Measurements from ENCODE around the gene ACSS1. TPM values are rescaled to one million over a fixed set of nuclear protein-coding genes. Genes with fewer than 3 reads are reported as not detected.

ACSS1 gene
- total RNA-seq, 2 experiments from 2014 or later: 44.4 TPM

- no peak overlapping the region for H3K27ac Mint-ChIP-seq
- H3K4me3 Mint-ChIP-seq: no peak overlapping the region
- peak; percentile 32 for DNase-seq
- ATAC-seq: no peak
- CTCF ChIA-PET: no interaction called here
- no peaks in the 10 kb centered on the region for H3K4me1 Mint-ChIP-seq
- H3K36me3 Mint-ChIP-seq: no peaks in the 10 kb centered on the region
- peaks cover 62% of the 10 kb centered on the region for H3K27me3 Mint-ChIP-seq
- H3K9me3 Mint-ChIP-seq (ENCODE audit: low read depth): no peaks in the 10 kb centered on the region
Measured at GRCh38 chr20:25071734-25072133, 13.8 kb upstream of the ACSS1 start.

DNA sequence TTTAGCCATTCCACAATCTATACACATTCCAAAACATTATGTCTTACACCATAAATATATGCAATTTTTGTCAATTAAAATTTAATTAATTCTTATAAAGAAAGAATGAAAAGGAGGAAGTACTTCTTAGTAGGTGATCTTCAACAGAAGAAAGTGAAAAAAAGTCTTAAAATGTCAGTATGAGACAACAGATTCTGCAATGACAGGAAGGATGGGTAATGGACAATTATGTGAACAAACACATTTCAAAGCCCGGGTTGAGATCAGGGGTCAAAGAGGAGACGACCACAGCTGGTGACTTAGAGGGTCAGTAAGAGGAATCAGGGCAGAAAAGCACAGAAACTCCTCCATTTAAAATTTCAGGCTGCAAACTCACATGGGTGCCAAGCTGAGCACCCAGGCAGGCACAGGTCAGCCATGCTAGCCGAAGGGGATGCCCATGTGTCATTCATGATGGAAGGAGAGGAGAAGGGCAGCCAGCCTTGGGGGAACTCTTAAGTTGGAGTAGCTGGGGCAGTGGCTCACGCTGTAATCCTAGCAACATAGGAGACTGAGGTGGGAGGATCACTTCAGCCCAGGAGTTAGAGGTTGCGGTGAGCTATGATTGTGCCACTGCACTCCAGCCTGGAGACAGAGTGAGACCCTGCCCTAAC is 13.0 kb upstream of the ACSS1 start:
- Mint-ChIP-seq H3K4me3 (no peak overlapping the region), H3K4me1 (peaks cover 1% of the 10 kb centered on the region), H3K27ac (no peak overlapping the region), H3K9me3 (ENCODE audit: low read depth) (no peaks in the 10 kb centered on the region), H3K27me3 (peaks cover 57% of the 10 kb centered on the region), H3K36me3 (no peaks in the 10 kb centered on the region)
- ATAC-seq (no peak), DNase-seq (peak; percentile 18)
- CTCF ChIA-PET: no interaction called here

GRCh38 chr20:25067102-25067987 is 9.4 kb upstream of the ACSS1 start:
- Mint-ChIP-seq H3K36me3 (no peaks in the 10 kb centered on the region), H3K4me3 (no peak overlapping the region), H3K27ac (no peak overlapping the region), H3K9me3 (ENCODE audit: low read depth) (no peaks in the 10 kb centered on the region), H3K27me3 (peaks cover 34% of the 10 kb centered on the region), H3K4me1 (peaks cover 5% of the 10 kb centered on the region)
- DNase-seq (no peak), ATAC-seq (no peak)
- CTCF ChIA-PET: interaction anchor here (11.9 kb wide), 1 partner anchor 73 kb away, joined by 128 read pairs; the partner anchor contains the start of gene APMAP

- H3K27me3 Mint-ChIP-seq: peaks cover 24% of the 10 kb centered on the region
- DNase-seq: no peak
- no peak overlapping the region for H3K4me3 Mint-ChIP-seq
- CTCF ChIA-PET: interaction anchor here (0.8 to 11.9 kb wide), 4 partner anchors 12 to 112 kb away, joined by 3 to 128 read pairs (median 4); partner anchors contain the start of gene APMAP
- H3K36me3 Mint-ChIP-seq: no peaks in the 10 kb centered on the region
- peaks cover 5% of the 10 kb centered on the region for H3K4me1 Mint-ChIP-seq
- no peak for ATAC-seq
- no peak overlapping the region for H3K27ac Mint-ChIP-seq
- no peaks in the 10 kb centered on the region for H3K9me3 Mint-ChIP-seq (ENCODE audit: low read depth)
Measured at GRCh38 chr20:25066386-25066785, 8.4 kb upstream of the ACSS1 start.

DNA sequence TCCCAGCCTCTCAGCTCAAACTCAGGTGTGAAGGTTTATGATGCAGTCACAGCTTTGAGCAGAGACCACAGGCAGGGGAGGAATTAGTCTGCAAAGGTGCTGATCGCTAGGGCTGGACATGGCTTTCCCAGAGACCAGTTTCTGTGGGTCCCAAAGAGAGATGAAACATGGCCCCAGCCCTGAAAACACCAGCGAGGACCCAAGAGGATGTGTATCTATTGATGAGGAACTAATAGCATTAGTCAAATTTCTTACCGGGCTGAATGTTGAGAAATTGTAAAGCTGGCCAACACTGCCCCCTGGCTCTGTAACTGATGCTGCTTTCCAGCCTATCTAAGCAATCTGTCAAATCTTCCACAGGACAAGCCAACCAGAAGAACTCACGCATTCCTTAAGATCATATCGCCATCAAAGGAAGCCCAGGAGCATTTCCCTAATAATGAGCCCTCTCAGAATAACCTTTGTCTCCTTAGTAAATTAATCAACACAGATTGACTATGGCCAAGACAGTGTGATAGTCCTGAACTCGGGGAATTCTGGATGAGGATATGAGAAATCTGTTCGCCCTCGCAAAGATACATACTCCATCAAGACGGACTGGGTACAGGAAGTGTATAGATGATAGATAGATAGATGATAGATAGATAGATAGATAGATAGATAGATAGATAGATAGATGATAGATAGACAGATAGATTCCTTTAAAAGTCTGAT is 7.8 kb upstream of the ACSS1 start:
- ATAC-seq: peak; percentile 82
- Mint-ChIP-seq H3K4me1 (peaks cover 5% of the 10 kb centered on the region), H3K27me3 (peaks cover 20% of the 10 kb centered on the region), H3K9me3 (ENCODE audit: low read depth) (no peaks in the 10 kb centered on the region), H3K27ac (no peak overlapping the region), H3K36me3 (no peaks in the 10 kb centered on the region), H3K4me3 (no peak overlapping the region)
- DNase-seq: peak; percentile 76
- CTCF ChIA-PET: interaction anchor here (0.6 to 11.9 kb wide), 12 partner anchors 11 to 134 kb away, joined by 3 to 128 read pairs (median 4); partner anchors contain the start of gene APMAP

DNA sequence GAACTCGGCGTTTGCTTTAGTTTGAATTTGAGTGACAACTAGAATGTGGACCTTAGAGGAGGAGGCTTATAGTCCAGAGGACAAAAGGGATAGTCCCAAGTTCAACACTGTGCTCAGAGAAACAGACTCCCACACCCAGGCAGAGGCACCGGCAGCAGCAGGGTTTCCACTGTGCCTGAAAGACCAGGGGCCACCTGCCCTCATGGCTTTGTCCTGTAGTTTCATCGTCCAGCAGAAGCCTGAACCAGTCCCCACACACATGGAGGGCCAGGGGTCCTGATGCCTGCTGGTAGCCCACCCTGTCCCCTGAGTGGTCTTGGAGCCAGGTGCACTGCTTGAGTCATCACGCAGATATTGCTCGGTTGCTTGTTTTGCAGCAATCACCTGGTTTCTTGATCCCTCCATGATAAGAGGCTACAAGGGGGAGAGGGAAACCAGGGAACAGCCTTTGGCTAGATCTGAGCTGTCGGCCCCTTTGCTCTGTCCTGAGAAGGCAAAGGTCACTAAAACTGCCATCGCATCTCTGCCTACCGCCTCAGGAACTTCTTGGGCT is 7.2 kb upstream of the ACSS1 start:
- H3K36me3 Mint-ChIP-seq: no peaks in the 10 kb centered on the region
- H3K9me3 Mint-ChIP-seq (ENCODE audit: low read depth): no peaks in the 10 kb centered on the region
- CTCF ChIA-PET: interaction anchor here (0.6 to 11.9 kb wide), 12 partner anchors 11 to 134 kb away, joined by 3 to 128 read pairs (median 4); partner anchors contain the start of gene APMAP
- DNase-seq (no peak), ATAC-seq (no peak)
- peaks cover 5% of the 10 kb centered on the region for H3K4me1 Mint-ChIP-seq
- H3K4me3 Mint-ChIP-seq: no peak overlapping the region
- H3K27me3 Mint-ChIP-seq: peaks cover 18% of the 10 kb centered on the region
- H3K27ac Mint-ChIP-seq: no peak overlapping the region

- Mint-ChIP-seq H3K36me3 (no peaks in the 10 kb centered on the region), H3K4me1 (peaks cover 5% of the 10 kb centered on the region), H3K27me3 (peaks cover 13% of the 10 kb centered on the region), H3K4me3 (no peak overlapping the region), H3K9me3 (ENCODE audit: low read depth) (no peaks in the 10 kb centered on the region), H3K27ac (no peak overlapping the region)
- ATAC-seq: no peak
- CTCF ChIA-PET: interaction anchor here (0.6 to 11.9 kb wide), 6 partner anchors 19 to 133 kb away, joined by 3 to 128 read pairs (median 6); partner anchors contain the start of gene APMAP
- DNase-seq: no peak
Measured at GRCh38 chr20:25064561-25065071, 6.7 kb upstream of the ACSS1 start.

- Mint-ChIP-seq H3K27me3 (peaks cover 6% of the 10 kb centered on the region), H3K4me3 (no peak overlapping the region), H3K36me3 (no peaks in the 10 kb centered on the region), H3K4me1 (peaks cover 8% of the 10 kb centered on the region), H3K27ac (no peak overlapping the region), H3K9me3 (ENCODE audit: low read depth) (no peaks in the 10 kb centered on the region)
- ATAC-seq (no peak), DNase-seq (no peak)
- CTCF ChIA-PET: interaction anchor here (0.6 to 11.9 kb wide), 5 partner anchors 19 to 133 kb away, joined by 3 to 128 read pairs (median 6); partner anchors contain the start of gene APMAP
Measured at GRCh38 chr20:25063981-25064380, 6.0 kb upstream of the ACSS1 start.

- CTCF ChIA-PET: interaction anchor here (1.1 to 11.9 kb wide), 4 partner anchors 53 to 132 kb away, joined by 3 to 128 read pairs (median 12); partner anchors contain the start of gene APMAP
- no peak for DNase-seq
- H3K4me1 Mint-ChIP-seq: peaks cover 12% of the 10 kb centered on the region
- H3K9me3 Mint-ChIP-seq (ENCODE audit: low read depth): no peaks in the 10 kb centered on the region
- no peak for ATAC-seq
- H3K27me3 Mint-ChIP-seq: peaks cover 6% of the 10 kb centered on the region
- H3K27ac Mint-ChIP-seq: no peak overlapping the region
- H3K4me3 Mint-ChIP-seq: no peak overlapping the region
- no peaks in the 10 kb centered on the region for H3K36me3 Mint-ChIP-seq
Measured at GRCh38 chr20:25063546-25063945, 5.6 kb upstream of the ACSS1 start.

DNA sequence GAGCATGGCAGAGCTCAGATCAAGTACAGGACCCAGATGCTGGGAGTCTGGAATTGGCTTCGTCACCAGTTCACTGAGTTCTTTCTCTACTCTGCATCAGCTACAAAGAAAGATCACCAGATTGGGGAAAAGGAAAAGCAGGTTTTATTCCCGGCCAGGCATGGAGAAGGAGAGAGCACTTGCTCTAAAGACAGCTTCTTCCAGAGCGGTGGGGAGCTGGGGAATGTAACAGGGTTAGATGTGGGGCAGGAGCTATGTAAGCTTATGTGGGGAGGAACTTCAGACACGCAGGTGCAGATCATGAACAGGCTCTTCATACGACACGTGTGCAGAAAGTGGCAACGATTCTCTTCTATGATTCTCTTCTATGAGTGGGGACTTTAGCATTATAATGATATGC is 4.9 kb upstream of the ACSS1 start:
- no peak overlapping the region for H3K27ac Mint-ChIP-seq
- no peak overlapping the region for H3K4me3 Mint-ChIP-seq
- H3K9me3 Mint-ChIP-seq (ENCODE audit: low read depth): no peaks in the 10 kb centered on the region
- H3K36me3 Mint-ChIP-seq: no peaks in the 10 kb centered on the region
- DNase-seq (no peak), ATAC-seq (no peak)
- H3K27me3 Mint-ChIP-seq: peaks cover 6% of the 10 kb centered on the region
- CTCF ChIA-PET: interaction anchor here (0.7 to 11.9 kb wide), 6 partner anchors 52 to 132 kb away, joined by 3 to 128 read pairs (median 4); partner anchors contain the start of gene APMAP
- peaks cover 12% of the 10 kb centered on the region for H3K4me1 Mint-ChIP-seq

DNA sequence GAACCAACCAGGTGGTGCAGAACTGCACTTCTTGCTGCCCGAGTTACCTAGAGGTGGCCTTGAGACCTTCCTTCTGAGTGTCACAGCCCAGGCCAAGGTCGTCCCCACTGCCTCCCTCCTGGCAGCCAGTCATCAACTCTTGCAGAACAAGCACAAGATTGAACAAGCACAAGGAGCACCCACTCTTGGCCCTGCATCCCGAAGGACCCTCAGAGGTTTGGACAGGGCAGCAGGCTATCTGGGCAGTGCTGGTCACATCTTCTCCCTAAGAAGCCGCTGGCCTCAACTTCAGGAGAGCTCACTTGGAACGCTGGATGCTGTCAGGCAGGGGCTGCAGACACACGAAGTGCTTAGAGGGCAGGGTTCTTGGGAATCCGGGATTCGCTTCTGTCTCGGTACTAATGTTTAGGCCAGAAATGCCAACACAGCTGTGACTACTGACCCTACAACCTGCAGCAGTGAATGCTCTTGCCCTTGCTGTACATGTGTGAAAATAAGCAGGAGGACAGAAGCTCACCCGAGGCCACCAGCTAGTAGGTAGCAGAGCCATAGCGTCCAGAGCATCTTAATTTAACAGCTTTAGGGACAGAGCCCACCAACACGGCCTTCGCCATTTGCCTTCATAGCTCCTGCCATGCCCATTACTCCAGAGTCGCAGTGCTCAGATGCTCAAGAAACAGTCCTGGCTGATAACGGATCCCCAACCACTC is 4.0 kb upstream of the ACSS1 start:
- Mint-ChIP-seq H3K27ac (no peak overlapping the region), H3K4me1 (peaks cover 12% of the 10 kb centered on the region), H3K9me3 (ENCODE audit: low read depth) (no peaks in the 10 kb centered on the region), H3K36me3 (no peaks in the 10 kb centered on the region), H3K27me3 (peaks cover 6% of the 10 kb centered on the region), H3K4me3 (no peak overlapping the region)
- DNase-seq (no peak), ATAC-seq (no peak)
- CTCF ChIA-PET: interaction anchor here (0.8 to 11.9 kb wide), 5 partner anchors 51 to 132 kb away, joined by 3 to 128 read pairs (median 4); partner anchors contain the start of gene APMAP

All from activated CD8-positive, alpha-beta memory T cell treated with anti-CD3 and anti-CD28 coated beads, Interleukin-2, amount 10 ng/mL, durations not matched to agents 7 days and 5 days (primary cell).